Lower leg skin (tissue), 3 donors: ENCODE measurements around the gene TMEM134.
"Not testable (repeated sequence)": the region's sequence is repeated elsewhere in the genome, so short reads cannot be mapped to it uniquely, and the experiment has no call there.

Experiments
- CTCF ChIP-seq, 3 donors: fragments of 450-650 bp; IDR thresholded peaks; one replicate each; pipeline ENCODE4 v1.5.1; 2016; ENCODE audit warnings: antibody characterized with exemption in 3 of 3, mild to moderate bottlenecking in 3 of 3, moderate library complexity in 2 of 3
- POLR2A ChIP-seq, 2 donors: fragments of 450-650 bp; IDR thresholded peaks; one replicate each; pipeline ENCODE4 v1.6.1; 2016 to 2017; ENCODE audit warnings: antibody characterized with exemption in 2 of 2, mild to moderate bottlenecking in 1 of 2, moderate library complexity in 1 of 2

DNA sequence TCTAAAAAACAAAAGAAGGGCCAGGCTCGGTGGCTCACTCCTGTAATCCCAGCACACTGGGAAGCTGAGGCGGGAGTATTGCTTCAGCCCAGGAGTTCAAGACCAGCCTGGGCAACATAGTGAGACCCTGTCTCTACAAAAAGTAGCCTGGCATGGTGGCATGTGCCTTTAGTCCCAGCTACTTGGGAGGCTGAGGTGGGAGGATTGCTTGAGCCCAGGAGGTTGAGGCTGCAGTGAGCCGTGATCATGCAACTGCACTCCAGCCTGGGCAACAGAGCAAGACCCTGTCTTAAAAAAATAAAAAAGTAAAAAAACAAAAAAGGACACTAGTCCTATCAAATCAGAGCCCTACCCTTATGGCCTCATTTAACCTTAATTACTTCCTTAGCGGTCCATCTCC is 42.5 kb upstream of the TMEM134 start:
- not testable (repeated sequence) for TF ChIP-seq CTCF, POLR2A (IDR thresholded peaks at IDR 0.05)
